K562 (cell line): ENCODE results near the gene DGKA. TPM values are rescaled to one million over a fixed set of nuclear protein-coding genes. Genes with fewer than 3 reads are reported as not detected.

Experiments used
- FIP1L1 ChIP-seq: fragments of 200-400 bp; formaldehyde crosslinking; IDR thresholded peaks from 2 replicates; pipeline ENCODE4 v1.6.1; 2018; ENCODE audit warnings: mild to moderate bottlenecking, low read depth, low read length; ENCODE audit not compliant: poor library complexity, severe bottlenecking
- GATA2 ChIP-seq: sonication (generic); formaldehyde crosslinking; IDR thresholded peaks from 2 replicates; pipeline ENCODE4 v1.4.0; 2020; ENCODE audit warnings: mild to moderate bottlenecking, missing genetic modification reagents
- GTF2F1 ChIP-seq: IDR thresholded peaks from 2 replicates; pipeline ENCODE4 v1.6.1; 2011; ENCODE audit warnings: low read depth, low read length, improper control_type of control experiment
- HNRNPK ChIP-seq: fragments of 200-400 bp; formaldehyde crosslinking; IDR thresholded peaks from one replicate; pipeline ENCODE4 v1.6.1; 2018; ENCODE audit warnings: mild to moderate bottlenecking, low read depth, low read length; ENCODE audit not compliant: poor library complexity, severe bottlenecking
- PCBP1 ChIP-seq: fragments of 200-400 bp; formaldehyde crosslinking; IDR thresholded peaks from 2 replicates; pipeline ENCODE4 v1.6.1; 2018; ENCODE audit warnings: mild to moderate bottlenecking, low read depth, low read length; ENCODE audit not compliant: poor library complexity, severe bottlenecking
- PRPF4 ChIP-seq: fragments of 200-400 bp; formaldehyde crosslinking; IDR thresholded peaks from one replicate; pipeline ENCODE4 v1.6.1; 2017; ENCODE audit warnings: low read length, low read depth, mild to moderate bottlenecking; ENCODE audit not compliant: insufficient read depth, poor library complexity, severe bottlenecking
- PURB ChIP-seq: sonication (generic); formaldehyde crosslinking; IDR thresholded peaks from 2 replicates; pipeline ENCODE4 v1.9.0; 2021; ENCODE audit warnings: low read depth, mild to moderate bottlenecking, missing genetic modification reagents
- SNIP1 ChIP-seq: fragments of 450-650 bp; IDR thresholded peaks from 2 replicates; pipeline ENCODE4 v1.7.1; 2017; ENCODE audit warnings: low read depth, mild to moderate bottlenecking
- TGIF2 ChIP-seq: sonication (generic); formaldehyde crosslinking; IDR thresholded peaks from 2 replicates; pipeline ENCODE4 v1.8.1; 2022; ENCODE audit warnings: mild to moderate bottlenecking, missing genetic modification reagents, moderate library complexity
- ZNF24 ChIP-seq: fragments of 450-650 bp; IDR thresholded peaks from 2 replicates; pipeline ENCODE4 v1.6.1; 2016
- ZNF551 ChIP-seq: fragments of 250-450 bp; sonication (Bioruptor Pico); IDR thresholded peaks from 2 replicates; pipeline ENCODE4 v1.5.0; 2021; ENCODE audit warnings: mild to moderate bottlenecking, moderate library complexity
- ZNF79 ChIP-seq: fragments of 250-450 bp; sonication (Bioruptor Pico); IDR thresholded peaks from 2 replicates; pipeline ENCODE4 v1.4.0; 2020; ENCODE audit warnings: low read depth, mild to moderate bottlenecking, moderate library complexity
- polyA plus RNA-seq, 8 experiments: library from polyadenylated mRNA; depleted of rRNA in 4 of 8; stranded (reverse) in 5 of 8; unstranded in 3 of 8; fragments of >200 nt; fragmentation: Nextera tagmentation in 2 of 8; fragmentation: Illumina TruSeq in 1 of 8; extraction: Ambion mirVana in 2 of 8; extraction: Trizol in 1 of 8; gene quantifications; 2 replicates each; pipeline versions ENCODE4 v1.2.1 to v1.2.3, GENCODE V29; 2011 to 2014; ENCODE audit warnings: inconsistent platforms in 1 of 8, missing spikeins in 1 of 8
- total RNA-seq, 7 experiments: library from RNA; depleted of rRNA in 6 of 7; stranded (reverse); fragments of >200 nt in 6 of 7; fragmentation: Illumina TruSeq in 2 of 7; extraction: Trizol in 2 of 7; gene quantifications; 2 replicates each; pipeline versions ENCODE4 v1.2.1 to v1.2.3, GENCODE V29; 2011 to 2021; ENCODE audit warnings: low replicate concordance in 1 of 7
- TF ChIP-seq, protein P1 (sequence below), 2 experiments: fragments of 450-650 bp in 1 of 2; sonication (generic) in 1 of 2; formaldehyde crosslinking in 1 of 2; IDR thresholded peaks; 2 replicates each; pipeline versions ENCODE4 v1.7.1 to v1.9.0; 2016 to 2022; ENCODE audit warnings: inconsistent platforms in 1 of 2, mild to moderate bottlenecking in 1 of 2, missing genetic modification reagents in 1 of 2
- TF ChIP-seq, protein P2 (sequence below): sonication (generic); formaldehyde crosslinking; IDR thresholded peaks from 2 replicates; pipeline ENCODE4 v1.8.1; 2023; ENCODE audit warnings: mild to moderate bottlenecking, missing genetic modification reagents
- TF ChIP-seq, protein P3 (sequence below), 2 experiments: IDR thresholded peaks; 2 replicates each; pipeline ENCODE4 v1.6.1; 2011; ENCODE audit warnings: borderline replicate concordance in 1 of 2, control low read depth in 1 of 2, low read depth in 1 of 2, low read length in 1 of 2, mild to moderate bottlenecking in 1 of 2, mixed read lengths in 1 of 2, moderate library complexity in 1 of 2; ENCODE audit not compliant: insufficient read depth in 1 of 2, insufficient read length in 1 of 2, poor library complexity in 1 of 2, severe bottlenecking in 1 of 2; ENCODE audit errors: extremely low read depth in 1 of 2

The DGKA gene
- total and polyA plus RNA-seq, 9 of the 15 experiments (the other 6 are each of a cell fraction or from before 2014, with no cell fraction given): 3.4 to 12.4 (median 6.2) TPM

DNA sequence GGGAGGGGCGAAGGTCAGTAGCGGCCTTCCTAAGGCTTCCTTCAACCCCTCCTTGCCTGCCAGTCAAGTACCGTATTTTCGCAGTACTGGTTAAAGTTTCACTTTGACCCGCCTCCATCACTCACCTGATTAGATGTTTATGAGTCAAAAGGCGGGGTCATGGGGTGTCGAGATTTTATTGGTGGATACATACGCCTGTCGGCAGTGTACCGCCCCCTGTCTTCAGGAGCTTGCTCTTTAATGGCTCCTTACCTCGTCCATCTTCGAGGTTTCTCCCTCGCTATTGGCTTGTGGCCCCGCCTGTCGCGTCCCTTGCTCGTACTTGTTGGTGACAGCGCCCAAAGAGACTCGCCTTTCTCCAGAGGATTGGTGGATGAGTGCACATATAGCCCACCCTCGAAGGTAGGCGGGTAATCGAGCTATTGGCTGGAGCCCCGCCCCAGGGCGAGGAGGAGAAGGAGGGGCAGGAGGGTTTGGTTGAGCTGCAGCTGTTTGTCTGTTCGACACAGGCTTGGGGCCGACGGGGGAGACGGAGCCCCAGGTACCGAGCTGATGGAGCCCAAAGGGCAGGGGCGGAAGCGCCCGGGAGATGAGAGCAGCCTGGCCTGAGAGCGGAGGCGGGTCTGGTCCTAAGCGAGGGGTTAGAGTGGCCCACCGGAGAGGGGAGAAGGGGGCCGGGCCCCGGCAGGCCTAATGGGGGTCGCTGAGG, 42.8 kb downstream of the DGKA start, which contains the start of gene RAB5B (continued):
- TF ChIP-seq, protein P1, sequence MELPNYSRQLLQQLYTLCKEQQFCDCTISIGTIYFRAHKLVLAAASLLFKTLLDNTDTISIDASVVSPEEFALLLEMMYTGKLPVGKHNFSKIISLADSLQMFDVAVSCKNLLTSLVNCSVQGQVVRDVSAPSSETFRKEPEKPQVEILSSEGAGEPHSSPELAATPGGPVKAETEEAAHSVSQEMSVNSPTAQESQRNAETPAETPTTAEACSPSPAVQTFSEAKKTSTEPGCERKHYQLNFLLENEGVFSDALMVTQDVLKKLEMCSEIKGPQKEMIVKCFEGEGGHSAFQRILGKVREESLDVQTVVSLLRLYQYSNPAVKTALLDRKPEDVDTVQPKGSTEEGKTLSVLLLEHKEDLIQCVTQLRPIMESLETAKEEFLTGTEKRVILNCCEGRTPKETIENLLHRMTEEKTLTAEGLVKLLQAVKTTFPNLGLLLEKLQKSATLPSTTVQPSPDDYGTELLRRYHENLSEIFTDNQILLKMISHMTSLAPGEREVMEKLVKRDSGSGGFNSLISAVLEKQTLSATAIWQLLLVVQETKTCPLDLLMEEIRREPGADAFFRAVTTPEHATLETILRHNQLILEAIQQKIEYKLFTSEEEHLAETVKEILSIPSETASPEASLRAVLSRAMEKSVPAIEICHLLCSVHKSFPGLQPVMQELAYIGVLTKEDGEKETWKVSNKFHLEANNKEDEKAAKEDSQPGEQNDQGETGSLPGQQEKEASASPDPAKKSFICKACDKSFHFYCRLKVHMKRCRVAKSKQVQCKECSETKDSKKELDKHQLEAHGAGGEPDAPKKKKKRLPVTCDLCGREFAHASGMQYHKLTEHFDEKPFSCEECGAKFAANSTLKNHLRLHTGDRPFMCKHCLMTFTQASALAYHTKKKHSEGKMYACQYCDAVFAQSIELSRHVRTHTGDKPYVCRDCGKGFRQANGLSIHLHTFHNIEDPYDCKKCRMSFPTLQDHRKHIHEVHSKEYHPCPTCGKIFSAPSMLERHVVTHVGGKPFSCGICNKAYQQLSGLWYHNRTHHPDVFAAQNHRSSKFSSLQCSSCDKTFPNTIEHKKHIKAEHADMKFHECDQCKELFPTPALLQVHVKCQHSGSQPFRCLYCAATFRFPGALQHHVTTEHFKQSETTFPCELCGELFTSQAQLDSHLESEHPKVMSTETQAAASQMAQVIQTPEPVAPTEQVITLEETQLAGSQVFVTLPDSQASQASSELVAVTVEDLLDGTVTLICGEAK (IDR thresholded peaks at IDR 0.05): 0 out of 2 replicates have a peak, but pooled peaks have one; percentile 12
- TF ChIP-seq, protein P1 (CRISPR knock-in tag; IDR thresholded peaks at IDR 0.05): no peak
- TF ChIP-seq, protein P2, sequence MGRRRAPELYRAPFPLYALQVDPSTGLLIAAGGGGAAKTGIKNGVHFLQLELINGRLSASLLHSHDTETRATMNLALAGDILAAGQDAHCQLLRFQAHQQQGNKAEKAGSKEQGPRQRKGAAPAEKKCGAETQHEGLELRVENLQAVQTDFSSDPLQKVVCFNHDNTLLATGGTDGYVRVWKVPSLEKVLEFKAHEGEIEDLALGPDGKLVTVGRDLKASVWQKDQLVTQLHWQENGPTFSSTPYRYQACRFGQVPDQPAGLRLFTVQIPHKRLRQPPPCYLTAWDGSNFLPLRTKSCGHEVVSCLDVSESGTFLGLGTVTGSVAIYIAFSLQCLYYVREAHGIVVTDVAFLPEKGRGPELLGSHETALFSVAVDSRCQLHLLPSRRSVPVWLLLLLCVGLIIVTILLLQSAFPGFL (CRISPR knock-in tag): no peak
- TF ChIP-seq GTF2F1: no peak
- no peak for TF ChIP-seq SNIP1
- TF ChIP-seq, protein P3, sequence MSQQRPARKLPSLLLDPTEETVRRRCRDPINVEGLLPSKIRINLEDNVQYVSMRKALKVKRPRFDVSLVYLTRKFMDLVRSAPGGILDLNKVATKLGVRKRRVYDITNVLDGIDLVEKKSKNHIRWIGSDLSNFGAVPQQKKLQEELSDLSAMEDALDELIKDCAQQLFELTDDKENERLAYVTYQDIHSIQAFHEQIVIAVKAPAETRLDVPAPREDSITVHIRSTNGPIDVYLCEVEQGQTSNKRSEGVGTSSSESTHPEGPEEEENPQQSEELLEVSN (IDR thresholded peaks at IDR 0.05; ENCODE audit: borderline replicate concordance in 1 of 2, extremely low read depth in 1 of 2, insufficient read depth in 1 of 2, insufficient read length in 1 of 2, low read depth in 1 of 2, low read length in 1 of 2, poor library complexity in 1 of 2, severe bottlenecking in 1 of 2): peak in 1 of 2 experiments; percentile 63
- TF ChIP-seq PURB (CRISPR knock-in tag): no peak
- TF ChIP-seq ZNF24: no peak
- TF ChIP-seq FIP1L1: peak; percentile 88
- TF ChIP-seq PCBP1: peak; percentile 65
- TF ChIP-seq ZNF79 (CRISPR knock-in tag): no peak
- no peak for TF ChIP-seq HNRNPK
- TF ChIP-seq TGIF2 (CRISPR knock-in tag): no peak
- no peak for TF ChIP-seq PRPF4
- TF ChIP-seq GATA2 (CRISPR knock-in tag): no peak
- TF ChIP-seq ZNF551 (CRISPR knock-in tag): no peak
